Pancreas (tissue), 10 donors: ENCODE results near the gene SEC14L6. TPM values are rescaled to one million over a fixed set of nuclear protein-coding genes. Genes with fewer than 3 reads are reported as not detected.

ENCODE experiments used
- ATAC-seq, 4 donors: fragments of 200-7000 bp; cut with Tn5 transposase; one replicate each; pipeline versions ENCODE4 v1.8.0 to v1.9.1; 2020; ENCODE audit warnings: mild to moderate bottlenecking in 4 of 4, moderate library complexity in 4 of 4
- DNase-seq, 6 donors: peaks; one replicate each; pipeline ENCODE4 v3.0.0-alpha.2; 2020
- FAIRE-seq: peaks from 2 replicates; lab custom pipeline; 2012; peaks lifted over from hg19 to GRCh38; lab: Jason Lieb, UNC
- H3K27ac ChIP-seq, 4 donors: fragments of 200-600 bp; sonication (generic); 1 replicate in 3 of 4; 2 replicates in 1 of 4; pipeline versions ENCODE4 v1.5.0 to v1.8.0; 2020
- H3K27me3 ChIP-seq, 4 donors: fragments of 200-600 bp; one replicate each; pipeline ENCODE4 v1.8.0; 2021
- H3K36me3 ChIP-seq, 3 donors: fragments of 200-600 bp; sonication (generic) in 1 of 3; one replicate each; pipeline versions ENCODE4 v1.5.0 to v1.8.0; 2020 to 2021
- H3K4me1 ChIP-seq, 3 donors: fragments of 200-600 bp; one replicate each; pipeline ENCODE4 v1.8.0; 2021
- H3K4me3 ChIP-seq, 4 donors: fragments of 200-600 bp; sonication (generic) in 2 of 4; one replicate each; pipeline versions ENCODE4 v1.5.0 to v1.8.0; 2020 to 2021
- H3K9me3 ChIP-seq, 4 donors: fragments of 200-600 bp; one replicate each; pipeline ENCODE4 v1.8.0; 2021
- CTCF ChIP-seq, 4 donors: fragments of 200-600 bp; sonication (generic) in 3 of 4; IDR thresholded peaks; one replicate each; pipeline versions ENCODE4 v1.5.0 to v1.8.0; 2021; ENCODE audit warnings: antibody characterized with exemption in 4 of 4
- WGBS, 2 donors: extraction: QIAGEN DNeasy Blood & Tissue Kit; methylation state at CpG; one replicate each; pipeline ENCODE4 v1.1.7; 2013; 5-methylcytosine and 5-hydroxymethylcytosine counted together
- intact Hi-C, 3 donors: fragments of 100-400 bp; cut with DNase I; formaldehyde crosslinking; loops; one replicate each; pipeline versions ENCODE4 v1.11.1 to v1.14.2; 2022
- polyA plus RNA-seq, 2 donors: library from polyadenylated mRNA; stranded (reverse); fragments of 200-250 nt; gene quantifications; one replicate each; pipeline ENCODE4 v1.2.3, GENCODE V29; 2013
- total RNA-seq, 6 donors: library from RNA; stranded (reverse); fragmentation: NEBNext Ultra II Directional in 4 of 6; extraction: Animal tissue kit (Norgen Biotek cat#: 25700) in 4 of 6; gene quantifications; one replicate each; pipeline versions ENCODE4 v1.2.1 to v1.2.4, GENCODE V29; 2021 to 2023
- donor health status: healthy with polysubstance abuse.
- donor health status: DM: no; HTN: no; CAD: no; lungs with moderate emphysema.
- donor health status: DM: no; HTN: no; CAD: no.
- donor health status: control.
- donor health status: control.
- donor health status: Bipolar disorder and iron deficiency.
- donor health status: DM: yes; HTN: yes; CAD: no.
- donor health status: DM: no; HTN: no; CAD: no.
- donor health status: DM: no; HTN: no; CAD: no.
- donor health status: DM: yes; HTN: yes; CAD: no.

Gene SEC14L6
- total and polyA plus RNA-seq, 8 donors, result 0.51 to 6.0 (median 2.9) TPM

DNA sequence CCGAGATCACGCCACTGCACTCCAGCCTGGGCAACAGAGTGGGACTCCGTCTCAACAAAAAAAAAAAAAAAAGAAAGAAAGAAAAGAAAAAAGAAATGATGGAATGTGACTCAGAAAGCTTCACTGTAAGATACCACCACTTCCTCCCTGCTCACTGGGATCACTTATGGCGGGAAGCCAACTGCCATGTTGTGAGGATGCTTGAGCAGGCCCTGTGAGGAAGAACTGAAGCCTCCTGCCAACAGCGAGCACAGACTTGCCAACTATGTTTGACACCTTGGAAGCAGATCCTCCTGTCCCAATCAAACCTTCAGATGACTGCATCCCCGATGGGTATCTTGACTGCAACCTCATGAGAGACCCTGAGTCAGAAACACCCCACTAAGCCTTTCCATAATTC lies 8.3 kb downstream of the SEC14L6 start:
- Histone ChIP-seq H3K4me3 (no peak overlapping the region), H3K4me1 (peaks cover 0 to 4% (median 0%) of the 10 kb centered on the region in 3 donors), H3K27ac (no peak overlapping the region), H3K9me3 (no peaks in the 10 kb centered on the region), H3K36me3 (no peaks in the 10 kb centered on the region), H3K27me3 (no peaks in the 10 kb centered on the region)
- 86 to 92% methylated on average over 6 of the region's 6 CpGs for WGBS, 2 donors
- DNase-seq (no peak), FAIRE-seq (no peak), ATAC-seq (no peak)
- intact Hi-C loops, result no loop called here
- no peak for TF ChIP-seq CTCF (IDR thresholded peaks at IDR 0.05)

DNA sequence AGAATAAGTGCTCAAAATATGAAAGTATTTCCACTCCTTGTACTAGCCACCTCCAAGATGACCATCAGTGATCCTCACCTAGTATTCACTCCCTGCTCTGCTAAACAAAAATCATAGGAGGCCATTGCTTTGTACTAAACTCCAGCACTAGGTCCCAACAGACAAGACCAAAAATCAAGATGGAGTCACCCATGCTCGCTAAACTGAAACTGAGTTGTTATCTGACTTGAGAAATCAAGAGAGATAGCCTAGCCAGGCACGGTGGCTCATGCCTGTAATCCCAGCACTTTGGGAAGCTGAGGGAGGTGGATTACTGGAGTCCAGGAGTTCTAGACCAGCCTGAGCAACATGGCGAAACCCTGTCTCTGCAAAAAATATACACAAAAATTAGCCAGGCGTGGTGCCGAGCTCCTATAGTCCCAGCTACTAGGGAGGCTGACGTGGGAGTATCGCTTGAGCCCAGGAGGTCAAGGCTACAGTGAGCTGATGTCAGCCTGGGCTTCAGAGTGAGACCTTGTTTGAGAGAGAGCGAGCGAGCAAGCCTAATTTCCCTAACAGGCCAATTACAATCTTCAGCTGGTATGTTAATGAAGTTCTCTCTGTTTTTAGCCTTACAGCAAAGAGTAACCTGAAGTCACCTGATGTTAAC lies 9.3 kb downstream of the SEC14L6 start:
- FAIRE-seq (no peak), ATAC-seq (no peak), DNase-seq (no peak)

GRCh38 chr22:30535182-30535581 lies 11.4 kb downstream of the SEC14L6 start:
- H3K4me3 ChIP-seq, result no peak overlapping the region
- TF ChIP-seq CTCF (IDR thresholded peaks at IDR 0.05), result no peak
- intact Hi-C loops, result no loop called here
- H3K9me3 ChIP-seq, result no peaks in the 10 kb centered on the region
- H3K27me3 ChIP-seq, result no peaks in the 10 kb centered on the region
- WGBS, 2 donors, result 90 to 91% methylated on average over 4 of the region's 4 CpGs
- no peaks in the 10 kb centered on the region for H3K36me3 ChIP-seq
- no peaks in the 10 kb centered on the region for H3K4me1 ChIP-seq
- no peak for DNase-seq
- H3K27ac ChIP-seq, result no peak overlapping the region
- no peak for ATAC-seq
- FAIRE-seq, result no peak

More for the DNA sequence above, 9.3 kb downstream of the SEC14L6 start:
- Histone ChIP-seq H3K36me3 (no peaks in the 10 kb centered on the region), H3K4me1 (no peaks in the 10 kb centered on the region), H3K27ac (no peak overlapping the region), H3K4me3 (no peak overlapping the region), H3K9me3 (no peaks in the 10 kb centered on the region), H3K27me3 (no peaks in the 10 kb centered on the region)
- intact Hi-C loops, result no loop called here
- no peak for TF ChIP-seq CTCF (IDR thresholded peaks at IDR 0.05)
- 81 to 85% methylated on average over 9 of the region's 9 CpGs for WGBS, 2 donors

GRCh38 chr22:30531651-30532608 lies 14.6 kb downstream of the SEC14L6 start:
- no peaks in the 10 kb centered on the region for H3K27me3 ChIP-seq
- H3K27ac ChIP-seq, result no peak overlapping the region
- no peak for TF ChIP-seq CTCF (IDR thresholded peaks at IDR 0.05)
- intact Hi-C loops, result no loop called here
- DNase-seq (no peak), FAIRE-seq (no peak), ATAC-seq (no peak)
- no peak overlapping the region for H3K4me3 ChIP-seq
- H3K36me3 ChIP-seq, result no peaks in the 10 kb centered on the region
- H3K9me3 ChIP-seq, result no peaks in the 10 kb centered on the region
- WGBS, 2 donors, result 84 to 90% methylated on average over 17 of the region's 17 CpGs
- no peaks in the 10 kb centered on the region for H3K4me1 ChIP-seq
